GM13977 (cell line): ENCODE results near the gene VAV1.
"Not testable (repeated sequence)": the region's sequence is repeated elsewhere in the genome, so short reads cannot be mapped to it uniquely, and the experiment has no call there.

Source experiments
- DNase-seq: peaks from one replicate; pipeline ENCODE4 v3.0.0; 2012; ENCODE audit warnings: low spot score
- in situ Hi-C: fragments of 300-500 bp; cut with MboI; formaldehyde crosslinking; loops from one replicate; pipeline ENCODE4 v1.12.0; 2022; ENCODE audit warnings: low sequenced_read_pairs, low pct_unique_long_range_greater_than_20kb, mixed read lengths, inconsistent platforms; ENCODE audit not compliant: unreplicated experiment
- TF ChIP-seq, protein P1 (sequence below): IDR thresholded peaks from 2 replicates; pipeline ENCODE4 v1.5.1; 2012; ENCODE audit warnings: mild to moderate bottlenecking, control low read depth; ENCODE audit not compliant: insufficient read depth; ENCODE audit errors: extremely low read depth, missing control alignments

The VAV1 gene

GRCh38 chr19:6760606-6761005 lies 11.9 kb upstream of the VAV1 start:
- TF ChIP-seq, protein P1, sequence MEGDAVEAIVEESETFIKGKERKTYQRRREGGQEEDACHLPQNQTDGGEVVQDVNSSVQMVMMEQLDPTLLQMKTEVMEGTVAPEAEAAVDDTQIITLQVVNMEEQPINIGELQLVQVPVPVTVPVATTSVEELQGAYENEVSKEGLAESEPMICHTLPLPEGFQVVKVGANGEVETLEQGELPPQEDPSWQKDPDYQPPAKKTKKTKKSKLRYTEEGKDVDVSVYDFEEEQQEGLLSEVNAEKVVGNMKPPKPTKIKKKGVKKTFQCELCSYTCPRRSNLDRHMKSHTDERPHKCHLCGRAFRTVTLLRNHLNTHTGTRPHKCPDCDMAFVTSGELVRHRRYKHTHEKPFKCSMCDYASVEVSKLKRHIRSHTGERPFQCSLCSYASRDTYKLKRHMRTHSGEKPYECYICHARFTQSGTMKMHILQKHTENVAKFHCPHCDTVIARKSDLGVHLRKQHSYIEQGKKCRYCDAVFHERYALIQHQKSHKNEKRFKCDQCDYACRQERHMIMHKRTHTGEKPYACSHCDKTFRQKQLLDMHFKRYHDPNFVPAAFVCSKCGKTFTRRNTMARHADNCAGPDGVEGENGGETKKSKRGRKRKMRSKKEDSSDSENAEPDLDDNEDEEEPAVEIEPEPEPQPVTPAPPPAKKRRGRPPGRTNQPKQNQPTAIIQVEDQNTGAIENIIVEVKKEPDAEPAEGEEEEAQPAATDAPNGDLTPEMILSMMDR, result no peak
- DNase-seq, result no peak
- in situ Hi-C loops, result no loop called here

GRCh38 chr19:6761053-6761676 lies 11.3 kb upstream of the VAV1 start:
- in situ Hi-C loops, result no loop called here
- no peak for DNase-seq
- TF ChIP-seq, protein P1, result no peak

DNA sequence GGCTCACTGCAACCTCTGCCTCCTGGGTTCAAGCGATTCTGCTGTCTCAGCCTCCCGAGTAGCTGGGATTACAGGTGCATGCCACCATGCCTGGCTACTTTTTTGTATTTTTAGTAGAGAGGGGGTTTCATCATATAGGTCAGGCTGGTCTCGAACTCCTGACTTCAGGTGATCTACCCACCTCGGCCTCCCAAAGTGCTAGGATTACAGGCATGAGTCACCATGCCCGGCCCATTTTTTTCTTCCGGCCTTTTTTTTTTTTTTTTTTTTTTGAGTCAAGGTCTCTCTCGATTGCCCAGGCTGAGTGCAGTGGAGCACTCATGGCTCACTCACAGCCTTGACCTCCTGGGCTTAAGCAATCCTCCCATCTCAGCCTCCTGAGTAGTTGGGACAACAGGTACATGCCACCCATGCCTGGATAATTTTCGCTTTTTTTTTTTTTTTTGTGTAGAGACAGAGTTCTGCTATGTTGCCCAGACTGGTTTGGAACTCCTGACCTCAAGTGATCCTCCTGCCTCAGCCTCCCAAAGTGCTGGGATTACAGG lies 10.2 kb upstream of the VAV1 start:
- in situ Hi-C loops, DNase-seq: not testable (repeated sequence)

DNA sequence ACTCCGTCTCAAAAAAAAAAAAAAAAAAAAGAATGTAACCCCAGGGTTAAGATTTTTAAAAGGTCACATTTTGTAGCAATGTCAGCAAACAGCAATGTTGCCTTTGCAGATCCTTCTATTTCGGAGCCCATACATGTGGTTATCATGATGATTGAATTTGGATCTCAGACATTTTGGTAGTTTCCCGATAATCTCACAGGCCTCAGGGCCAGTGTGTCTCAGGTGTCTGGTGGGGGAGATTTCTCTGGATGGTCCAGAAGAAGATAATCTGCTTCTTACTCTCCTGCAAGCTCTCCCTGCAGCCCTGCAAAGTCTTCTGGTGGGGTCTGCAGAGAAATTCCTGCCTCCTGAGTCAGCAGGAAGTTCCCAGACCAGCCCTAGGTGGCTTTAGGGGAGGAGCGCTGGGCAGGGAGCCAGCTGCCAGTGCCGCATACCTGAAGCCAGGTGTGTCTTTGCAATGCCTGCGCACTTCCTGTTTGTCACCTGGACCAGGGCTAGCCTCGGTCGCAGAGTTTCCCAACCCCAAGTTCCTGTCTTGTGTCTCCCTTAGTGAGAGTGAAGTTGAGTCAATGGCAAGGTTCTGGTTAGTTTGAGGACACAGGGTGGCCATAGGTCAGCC lies 6.7 kb upstream of the VAV1 start:
- peak; percentile 2 for DNase-seq
- in situ Hi-C loops, result no loop called here
- TF ChIP-seq, protein P1, result no peak

- in situ Hi-C loops, result no loop called here
- TF ChIP-seq, protein P1, result no peak
Observed at GRCh38 chr19:6766357-6767080, 6.0 kb upstream of the VAV1 start.

DNA sequence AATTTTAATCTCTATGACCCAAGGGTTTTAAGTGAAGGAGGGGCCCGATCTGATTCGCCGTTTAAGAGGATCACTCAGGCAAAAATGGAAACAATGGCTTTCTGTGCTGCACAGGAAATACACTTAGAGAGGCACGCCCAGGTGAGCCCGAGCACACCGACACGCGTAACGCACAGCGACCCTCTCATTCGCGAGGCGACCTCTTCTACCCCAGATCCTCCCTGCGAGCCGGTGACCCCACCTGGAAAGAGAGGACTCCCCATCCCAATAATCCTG lies 5.5 kb upstream of the VAV1 start:
- DNase-seq, result peak; percentile 61
- in situ Hi-C loops, result no loop called here
- TF ChIP-seq, protein P1, result no peak

More at GRCh38 chr19:6766357-6767080, 6.0 kb upstream of the VAV1 start:
- no peak for DNase-seq
